ENCODE results near the gene CISD3.

- TF ChIP-seq, protein P1, sequence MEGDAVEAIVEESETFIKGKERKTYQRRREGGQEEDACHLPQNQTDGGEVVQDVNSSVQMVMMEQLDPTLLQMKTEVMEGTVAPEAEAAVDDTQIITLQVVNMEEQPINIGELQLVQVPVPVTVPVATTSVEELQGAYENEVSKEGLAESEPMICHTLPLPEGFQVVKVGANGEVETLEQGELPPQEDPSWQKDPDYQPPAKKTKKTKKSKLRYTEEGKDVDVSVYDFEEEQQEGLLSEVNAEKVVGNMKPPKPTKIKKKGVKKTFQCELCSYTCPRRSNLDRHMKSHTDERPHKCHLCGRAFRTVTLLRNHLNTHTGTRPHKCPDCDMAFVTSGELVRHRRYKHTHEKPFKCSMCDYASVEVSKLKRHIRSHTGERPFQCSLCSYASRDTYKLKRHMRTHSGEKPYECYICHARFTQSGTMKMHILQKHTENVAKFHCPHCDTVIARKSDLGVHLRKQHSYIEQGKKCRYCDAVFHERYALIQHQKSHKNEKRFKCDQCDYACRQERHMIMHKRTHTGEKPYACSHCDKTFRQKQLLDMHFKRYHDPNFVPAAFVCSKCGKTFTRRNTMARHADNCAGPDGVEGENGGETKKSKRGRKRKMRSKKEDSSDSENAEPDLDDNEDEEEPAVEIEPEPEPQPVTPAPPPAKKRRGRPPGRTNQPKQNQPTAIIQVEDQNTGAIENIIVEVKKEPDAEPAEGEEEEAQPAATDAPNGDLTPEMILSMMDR (IDR thresholded peaks at IDR 0.05): no peak
- no peak for TF ChIP-seq POLR2A (IDR thresholded peaks at IDR 0.05)
Observed at GRCh38 chr17:38749223-38750043, 19.3 kb downstream of the CISD3 start.
